HG03135 (cell line): Measurements from ENCODE around the gene DNAAF8.

Experiments used
- ATAC-seq: cut with Tn5 transposase; IDR thresholded peaks from one replicate; pipeline ENCODE4 v1.9.1; 2021; ENCODE audit warnings: mild to moderate bottlenecking, moderate library complexity; ENCODE audit not compliant: unreplicated experiment

The DNAAF8 gene

DNA sequence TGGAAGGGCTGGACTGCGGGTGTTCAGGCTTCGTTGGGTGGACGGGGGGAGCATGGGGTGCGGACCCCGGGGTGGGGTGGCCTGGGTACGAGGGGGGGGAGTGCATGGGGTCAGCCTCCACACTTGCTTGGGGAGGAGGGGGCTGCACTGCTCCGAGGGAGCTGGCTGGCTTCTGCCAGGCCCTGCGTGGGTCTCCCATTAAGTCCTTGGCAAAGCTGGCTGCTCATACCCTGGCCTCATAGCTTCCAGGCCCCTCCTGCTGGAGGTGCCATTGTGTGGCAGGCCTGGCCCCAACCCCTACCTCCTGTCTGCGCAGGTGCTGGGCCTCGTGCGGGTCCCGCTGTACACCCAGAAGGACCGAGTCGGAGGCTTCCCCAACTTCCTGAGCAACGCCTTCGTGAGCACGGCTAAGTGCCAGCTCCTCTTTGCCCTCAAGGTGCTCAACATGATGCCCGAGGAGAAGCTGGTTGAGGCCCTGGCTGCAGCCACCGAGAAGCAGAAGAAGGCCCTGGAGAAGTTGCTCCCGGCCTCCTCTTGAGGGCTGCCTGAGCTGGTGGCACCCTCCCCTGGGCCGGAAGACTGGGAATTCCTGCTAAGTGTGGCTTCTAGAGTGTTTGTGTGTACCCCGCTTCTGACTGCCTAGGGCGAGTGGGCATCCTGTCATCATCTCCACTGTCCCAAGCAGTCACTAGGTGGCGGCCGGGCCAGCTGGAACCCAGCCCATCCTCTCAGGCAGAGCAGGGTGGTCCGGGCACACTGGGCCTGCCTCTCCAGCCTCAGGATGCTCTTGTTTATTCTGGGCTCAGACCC is 39.5 kb upstream of the DNAAF8 start:
- no peak for ATAC-seq

GRCh38 chr16:4695473-4696171 is 38.7 kb upstream of the DNAAF8 start:
- no peak for ATAC-seq

- ATAC-seq: no peak
These were observed 38.0 kb upstream of the DNAAF8 start for GRCh38 chr16:4696172-4696904.

GRCh38 chr16:4696905-4697847 is 37.2 kb upstream of the DNAAF8 start:
- ATAC-seq: no peak

GRCh38 chr16:4697848-4698291 is 36.5 kb upstream of the DNAAF8 start:
- ATAC-seq: no peak

GRCh38 chr16:4698321-4699045 is 35.9 kb upstream of the DNAAF8 start:
- no peak for ATAC-seq

- no peak for ATAC-seq
These were observed 35.2 kb upstream of the DNAAF8 start for GRCh38 chr16:4699046-4699556.

- no peak for ATAC-seq
These were observed 33.8 kb upstream of the DNAAF8 start for GRCh38 chr16:4700380-4700996.

DNA sequence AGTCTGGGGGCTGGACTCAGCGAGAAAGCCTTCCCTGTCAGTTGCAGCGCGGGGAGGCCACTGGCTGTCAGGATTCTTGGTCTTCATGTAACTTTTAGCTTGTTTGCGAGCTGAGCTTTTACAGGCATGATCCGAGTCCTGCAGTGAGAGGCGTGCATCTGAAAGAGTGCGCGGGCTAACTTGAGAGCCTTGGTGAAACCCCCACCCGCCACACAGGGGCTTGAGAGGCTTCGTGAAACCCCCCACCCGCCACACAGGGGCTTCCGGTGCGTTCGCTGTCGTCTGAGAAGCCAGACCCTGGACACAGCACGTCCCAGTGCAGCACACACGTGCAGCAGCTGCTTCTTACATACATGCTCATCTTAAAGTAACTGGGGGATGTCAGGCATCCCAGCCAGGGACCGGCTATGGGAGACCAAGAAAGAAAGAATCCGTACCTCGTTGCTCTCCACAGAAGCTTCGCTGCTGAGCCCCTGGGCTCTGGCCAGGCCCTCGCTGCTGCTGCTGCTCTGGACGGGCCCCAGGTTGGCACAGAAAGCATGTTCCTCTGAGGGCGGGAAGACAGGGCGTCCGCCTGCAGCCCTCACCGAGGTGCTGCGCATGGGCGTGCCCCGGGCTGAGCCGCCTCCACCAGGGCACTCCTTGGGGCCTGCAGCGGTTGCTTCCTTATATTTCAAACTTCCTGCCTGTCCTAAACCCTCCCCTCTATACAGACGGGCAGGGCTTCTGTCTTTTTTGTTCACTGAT is 33.2 kb upstream of the DNAAF8 start:
- ATAC-seq: no peak

DNA sequence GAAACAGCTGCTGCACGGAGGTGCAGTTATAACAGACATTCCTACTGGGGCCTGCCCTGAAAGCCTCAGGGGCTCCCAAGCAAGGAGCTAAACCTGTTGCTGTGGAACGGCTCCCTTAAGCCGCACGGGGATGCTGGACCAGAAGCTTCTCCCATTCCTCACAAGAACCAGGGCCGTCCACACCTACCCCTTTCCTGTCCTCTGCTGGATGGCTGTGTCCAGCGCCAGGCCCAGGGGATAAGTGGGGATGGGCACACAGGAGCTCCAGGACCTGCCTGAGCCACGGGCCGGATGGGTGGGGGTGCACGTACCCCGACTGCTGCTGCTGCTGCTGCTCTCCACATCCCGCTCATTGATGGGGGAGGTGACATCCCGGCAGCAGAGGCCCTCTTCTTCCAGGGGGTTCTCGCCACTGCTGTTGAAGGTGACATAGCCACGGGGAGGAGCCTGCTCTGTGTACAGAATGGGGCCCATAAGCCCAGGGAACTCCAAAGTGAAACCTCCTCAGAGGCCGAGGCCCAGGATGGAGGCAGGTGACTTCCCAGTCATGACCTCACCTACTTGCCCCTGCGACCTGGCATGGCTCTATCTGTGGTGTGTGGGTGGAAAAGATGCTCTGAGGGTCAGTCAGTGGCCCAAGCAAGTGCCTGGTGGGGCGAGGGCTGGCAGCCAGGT is 32.4 kb upstream of the DNAAF8 start:
- no peak for ATAC-seq

DNA sequence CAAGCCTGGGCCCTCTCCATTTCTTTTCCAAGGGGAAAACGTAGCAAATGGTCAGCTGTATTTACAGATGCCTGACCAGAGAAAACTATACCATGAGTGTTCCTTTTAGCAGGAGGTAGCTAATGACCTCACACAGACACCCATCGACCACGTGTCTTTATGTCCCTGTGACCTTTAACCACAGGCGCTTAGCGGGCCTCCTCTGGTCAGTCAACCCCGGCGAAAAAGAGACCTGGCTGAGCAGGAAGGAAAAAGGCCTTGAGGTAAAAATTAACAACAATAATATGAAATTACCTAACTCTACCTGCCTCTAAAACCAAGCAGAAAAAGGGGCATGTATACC is 31.9 kb upstream of the DNAAF8 start:
- no peak for ATAC-seq

DNA sequence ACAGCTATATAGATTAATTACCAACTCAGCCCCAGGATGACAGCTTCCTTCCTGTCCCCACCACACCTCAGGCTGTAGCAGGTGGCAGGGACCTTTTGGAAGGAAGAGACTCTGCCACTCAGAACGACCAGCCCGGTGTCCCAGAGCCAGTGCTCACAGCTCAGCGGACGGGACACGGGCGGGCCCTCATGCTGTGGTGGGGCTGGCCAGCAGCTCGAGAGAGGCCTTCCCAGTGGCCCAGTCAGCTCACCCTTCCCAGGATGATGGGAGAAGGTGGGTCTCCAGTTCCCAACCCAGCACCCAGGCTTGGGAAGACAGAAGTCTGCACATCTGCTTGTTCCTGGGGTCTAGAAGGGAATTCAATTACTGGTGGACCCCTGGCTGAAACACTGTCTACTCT is 30.4 kb upstream of the DNAAF8 start:
- ATAC-seq: no peak

DNA sequence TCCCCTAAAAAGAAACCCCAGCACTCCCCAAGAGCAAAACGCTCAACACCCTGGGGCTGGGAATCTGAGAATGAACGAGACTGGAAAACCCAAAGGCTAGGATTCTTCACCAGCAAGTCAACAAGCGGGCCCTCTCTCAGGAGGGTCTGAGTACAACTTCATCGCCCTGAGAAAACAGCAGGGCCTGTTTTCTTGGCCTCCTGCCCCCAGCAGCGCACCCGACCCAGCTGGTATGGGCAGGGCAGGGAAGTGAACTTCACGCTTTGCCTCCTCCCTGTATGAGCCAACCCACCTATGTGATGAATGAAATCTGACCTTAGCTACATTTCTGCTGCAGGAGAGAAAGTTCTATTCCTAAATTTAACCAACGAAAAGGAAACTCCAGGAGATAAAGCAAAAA is 29.8 kb upstream of the DNAAF8 start:
- no peak for ATAC-seq

DNA sequence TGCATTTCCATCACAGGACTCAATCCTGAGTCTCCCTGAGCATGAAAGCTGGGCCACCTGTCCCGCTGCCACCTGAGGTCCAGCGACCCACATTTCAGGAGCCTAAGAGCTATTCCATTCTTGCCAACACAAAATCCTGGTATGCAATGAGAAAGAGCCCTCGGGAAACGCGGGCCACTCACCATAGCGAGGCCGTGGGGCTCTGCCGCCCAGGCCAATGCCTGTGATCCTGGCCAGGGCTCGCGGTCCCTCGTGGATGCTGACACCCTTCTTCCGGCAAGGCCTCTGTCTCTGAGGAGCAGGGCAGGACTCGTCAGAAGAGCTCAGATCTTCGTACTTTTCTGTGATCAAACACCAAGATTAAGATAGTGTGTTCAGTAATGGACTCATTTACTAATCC is 29.4 kb upstream of the DNAAF8 start:
- no peak for ATAC-seq

GRCh38 chr16:4706871-4707270 is 27.5 kb upstream of the DNAAF8 start:
- no peak for ATAC-seq

GRCh38 chr16:4709481-4709880 is 24.9 kb upstream of the DNAAF8 start:
- ATAC-seq: no peak

DNA sequence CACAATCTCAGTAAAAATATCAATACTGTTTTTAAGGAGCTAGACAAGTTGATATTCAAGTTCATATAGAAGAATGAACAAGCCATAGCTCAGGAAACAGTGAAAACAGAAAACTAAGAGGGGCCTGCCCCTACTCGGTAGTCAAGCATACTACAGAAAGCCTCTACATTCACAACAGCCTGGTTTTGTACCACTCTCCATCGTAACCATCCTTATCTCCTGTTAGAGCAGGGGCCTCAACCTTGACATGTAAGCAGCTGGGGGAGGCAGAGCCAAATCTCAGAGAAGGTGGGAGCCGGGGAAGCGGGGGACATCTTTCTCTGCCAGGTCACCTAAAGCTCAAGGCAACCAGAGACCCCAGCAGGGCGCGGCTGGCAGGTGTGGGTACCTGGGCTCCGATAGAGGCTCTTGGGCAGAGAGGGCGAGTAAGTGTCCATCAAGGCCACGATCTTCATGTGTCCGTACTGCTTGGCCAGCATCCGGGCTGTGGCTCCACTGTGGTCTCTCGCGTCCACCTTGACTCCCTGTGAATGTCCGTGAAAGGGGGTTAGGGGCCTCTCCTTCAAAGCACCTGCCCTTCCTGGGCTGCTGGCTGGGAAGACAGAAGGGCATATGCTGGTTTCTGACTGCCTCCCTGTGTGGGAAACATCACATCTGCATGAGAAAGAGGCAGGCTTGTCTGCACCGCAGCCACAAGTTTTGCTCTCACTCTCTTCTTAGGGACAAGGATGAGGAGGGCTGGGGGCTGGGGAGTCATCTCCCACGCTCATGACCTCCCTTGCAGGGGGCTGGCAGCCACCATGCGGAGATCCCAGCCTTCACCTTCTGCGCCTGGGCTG is 20.5 kb upstream of the DNAAF8 start:
- no peak for ATAC-seq
